Jurkat, Clone E6-1 (cell line): ENCODE results near the gene PRKD2.
"Not testable (repeated sequence)": the region's sequence is repeated elsewhere in the genome, so short reads cannot be mapped to it uniquely, and the experiment has no call there.

Experiments used
- DNase-seq: peaks from one replicate; pipeline ENCODE4 v3.0.0-alpha.2; 2011; ENCODE audit warnings: low read depth, low spot score
- H3K4me3 ChIP-seq: 2 replicates; pipeline ENCODE4 v1.5.1; 2011; ENCODE audit warnings: mild to moderate bottlenecking, low read length, control low read depth, moderate library complexity

Gene PRKD2

DNA sequence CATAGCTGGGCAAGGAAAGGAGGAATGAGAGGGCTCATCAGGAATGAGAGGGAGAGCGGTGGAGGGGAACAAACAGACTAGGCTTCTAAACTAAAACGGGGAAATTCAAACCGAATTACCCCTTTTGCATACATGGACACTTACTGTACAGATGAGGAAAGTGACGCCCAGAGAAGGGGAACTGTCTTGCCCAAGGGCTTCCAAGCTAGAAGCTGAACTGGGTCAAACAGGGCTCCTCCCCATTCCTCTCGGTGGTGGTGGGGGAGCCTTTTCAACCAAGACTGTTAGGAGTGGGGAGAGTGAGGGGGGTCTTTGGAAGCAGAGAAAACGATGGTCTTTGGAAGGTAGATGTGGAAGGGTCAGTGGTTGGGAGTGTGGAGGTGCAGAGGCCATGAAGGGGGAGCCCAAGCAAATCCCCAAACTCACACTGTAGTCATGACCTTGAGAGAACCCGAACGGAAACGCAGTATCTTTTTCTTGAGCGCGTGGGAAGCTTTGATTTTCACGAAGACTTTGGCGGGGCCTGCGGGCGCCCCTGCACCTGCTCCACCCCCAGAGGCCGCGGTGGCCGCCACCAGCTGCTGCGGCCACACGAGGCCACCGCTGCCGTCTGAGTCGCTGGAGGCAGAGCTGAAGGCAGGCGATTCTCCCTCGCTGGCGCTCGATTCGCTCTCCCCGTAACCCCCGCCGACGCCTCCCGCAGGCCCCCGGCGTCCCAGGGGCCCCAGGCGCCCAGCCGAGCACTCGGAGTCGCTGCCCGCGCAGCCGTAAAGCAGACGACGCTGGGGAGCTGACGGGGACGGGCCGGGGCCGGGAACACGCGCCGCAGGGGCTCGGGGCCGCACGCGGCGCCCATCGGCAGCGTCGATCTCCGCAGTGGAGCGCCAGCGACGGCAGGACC is 68.6 kb downstream of the PRKD2 start:
- H3K4me3 ChIP-seq = no peak overlapping the region
- DNase-seq = no peak

DNA sequence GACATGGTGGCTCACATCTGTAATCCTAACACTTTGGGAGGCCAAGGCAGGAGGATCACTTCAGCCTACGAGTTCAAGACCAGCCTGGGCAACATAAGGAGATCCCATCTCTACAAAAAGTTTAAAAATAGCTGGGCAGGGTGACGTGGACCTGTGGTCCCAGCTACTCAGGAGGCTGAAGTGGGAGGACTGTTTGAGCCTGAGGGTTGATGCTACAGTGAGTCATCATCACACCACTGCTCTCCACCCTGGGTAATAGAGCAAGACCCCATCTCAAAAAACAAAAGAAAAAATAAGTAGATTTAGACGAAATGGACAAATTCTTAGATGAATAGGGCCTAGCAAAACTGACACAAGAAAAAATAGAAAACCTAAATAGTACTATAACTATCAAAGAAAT is 70.5 kb downstream of the PRKD2 start:
- H3K4me3 ChIP-seq = no peak overlapping the region
- no peak for DNase-seq

DNA sequence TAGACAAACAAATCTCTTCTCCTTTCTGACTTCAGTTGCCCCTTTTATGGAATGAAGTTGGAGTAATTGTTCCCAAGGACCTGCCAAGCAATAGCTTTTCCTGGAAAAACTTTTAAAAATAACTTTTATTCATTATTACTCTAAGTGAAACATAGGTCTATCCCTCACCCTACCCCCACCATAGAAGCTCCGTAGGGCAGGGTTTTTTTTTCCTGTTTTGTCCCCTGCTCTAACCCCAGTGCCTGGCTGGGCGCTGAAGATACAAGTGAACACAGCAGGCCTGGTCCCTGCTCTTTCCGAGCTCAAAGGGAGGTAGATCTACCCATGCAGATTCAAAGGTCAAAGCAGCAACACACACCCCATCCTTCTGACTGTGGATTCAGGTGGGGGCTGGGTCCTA is 72.2 kb downstream of the PRKD2 start:
- DNase-seq = no peak
- H3K4me3 ChIP-seq = no peak overlapping the region

DNA sequence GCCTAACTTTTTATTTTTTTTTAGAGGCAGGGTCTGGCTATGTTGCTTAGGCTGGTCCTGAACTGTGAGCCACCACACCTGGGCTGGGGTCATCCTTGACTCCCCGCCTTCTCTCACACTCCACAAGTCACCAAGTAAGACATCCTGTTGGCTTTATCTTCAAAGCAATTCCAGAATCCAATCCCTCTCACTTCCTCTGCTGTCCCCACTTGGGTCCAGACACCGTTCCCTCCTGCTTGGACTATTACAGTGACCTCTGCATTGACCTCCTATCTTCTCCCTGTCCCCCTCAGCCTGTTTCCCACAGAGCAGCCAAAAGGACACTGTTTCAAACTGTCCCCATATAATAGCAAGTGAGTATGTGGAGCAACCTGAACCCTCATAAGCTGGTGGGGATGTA is 76.3 kb downstream of the PRKD2 start:
- no peak for DNase-seq
- no peak overlapping the region for H3K4me3 ChIP-seq

DNA sequence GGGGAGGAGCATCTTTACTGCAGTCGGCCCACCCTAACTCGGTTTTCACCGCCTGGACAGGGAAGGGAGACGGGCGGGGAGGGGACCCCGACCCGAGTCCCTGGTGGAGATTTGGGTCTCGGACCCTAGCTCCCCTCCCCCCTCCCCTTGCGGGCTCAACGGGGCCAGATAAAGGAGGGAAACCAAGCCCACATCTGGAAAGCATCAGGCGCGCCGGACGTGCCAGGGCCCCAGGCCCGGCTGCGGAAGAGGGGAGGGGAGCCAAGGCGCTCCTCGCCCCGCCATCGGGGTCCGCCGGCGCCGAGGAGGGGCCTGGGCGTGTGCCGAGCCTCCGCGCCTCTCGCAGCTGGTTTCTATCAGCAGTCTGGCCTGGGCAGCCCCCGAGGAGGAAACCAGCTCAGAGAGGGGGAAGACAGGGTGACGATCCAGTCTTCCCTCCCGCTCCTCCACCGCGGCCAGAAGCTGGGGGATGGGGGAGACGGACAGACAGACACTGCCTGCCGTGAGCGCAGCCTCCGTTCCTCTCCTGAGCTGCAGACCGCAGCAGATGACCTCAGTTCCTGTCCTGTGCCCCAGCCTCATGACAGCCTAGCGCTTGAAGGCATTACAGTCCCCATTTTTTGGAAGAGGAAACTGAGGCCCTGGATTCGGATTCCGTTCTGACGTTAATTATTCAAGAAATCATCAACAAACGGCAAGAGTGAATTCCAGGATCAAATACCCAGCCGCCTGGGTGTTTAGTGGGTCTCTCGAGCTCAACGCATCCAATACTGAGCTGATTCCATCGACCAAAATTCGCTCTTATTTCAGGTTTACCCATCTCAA is 77.3 kb downstream of the PRKD2 start:
- DNase-seq = no peak
- peak overlapping the region; percentile 54 for H3K4me3 ChIP-seq

DNA sequence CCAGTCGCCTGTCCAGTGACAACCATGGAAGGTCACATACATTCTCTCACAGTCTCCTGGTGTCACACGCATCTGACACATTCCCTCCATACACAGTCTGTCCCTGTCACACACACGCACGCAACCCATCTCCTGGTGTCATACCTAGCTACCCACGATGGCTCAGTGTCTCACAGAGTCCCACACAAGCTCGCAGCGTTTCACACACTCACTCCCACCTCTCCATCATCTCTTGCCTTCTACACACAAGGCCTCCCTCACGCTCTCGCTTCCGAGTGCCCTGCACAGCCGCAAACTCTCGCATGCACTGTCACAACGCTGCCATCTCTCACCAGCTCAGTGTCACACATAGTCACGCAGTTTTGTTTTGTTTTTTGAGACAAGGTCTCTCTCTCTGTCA is 79.7 kb downstream of the PRKD2 start:
- no peak overlapping the region for H3K4me3 ChIP-seq
- no peak for DNase-seq

DNA sequence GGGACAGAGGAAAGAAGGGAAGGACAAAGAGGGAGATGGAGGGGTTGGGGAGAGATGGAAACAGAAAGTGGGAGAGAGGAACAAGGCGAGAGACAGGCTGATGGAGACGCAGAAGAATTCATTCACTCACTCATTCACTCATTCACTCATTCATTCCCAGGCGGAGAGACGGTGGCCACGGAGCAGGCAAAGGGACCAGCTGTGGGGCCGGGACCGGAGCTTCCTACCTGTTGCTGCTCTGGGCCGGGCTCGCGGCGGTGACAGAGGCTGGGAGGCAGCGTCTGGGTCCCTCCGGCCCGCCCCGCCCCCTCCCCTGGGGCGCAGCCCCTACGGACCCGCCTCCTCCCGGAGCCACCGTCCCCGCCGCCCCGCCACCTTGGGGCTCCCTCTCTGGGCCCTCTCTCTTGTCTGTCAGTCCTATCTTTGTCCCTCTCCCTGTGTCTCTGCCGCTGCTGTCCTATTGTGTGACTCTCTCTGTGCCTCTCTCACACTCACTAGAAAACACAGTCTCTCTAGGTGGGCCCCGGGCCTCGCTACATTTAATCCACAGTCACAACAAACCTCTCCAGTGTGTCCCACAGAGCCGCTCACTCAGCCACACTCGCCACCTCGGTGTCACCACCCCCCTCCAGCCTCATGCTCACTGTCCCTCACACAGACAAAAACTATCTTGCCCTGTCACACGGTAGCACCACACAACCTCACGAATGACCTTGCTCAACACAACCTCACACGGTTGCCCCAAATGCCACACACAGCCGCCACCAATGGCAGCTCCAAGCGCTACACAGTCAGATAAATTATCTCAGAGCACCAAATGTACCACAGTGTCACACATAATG is 80.8 kb downstream of the PRKD2 start, which contains the start of gene GNG8:
Gene GNG8 (minus strand): TSS at position 283 of the 842 bp plus-strand sequence. CDS start 1,520 bp downstream, outside the sequence.
- H3K4me3 ChIP-seq = no peak within 1 kb of the TSS
- no peak for DNase-seq

DNA sequence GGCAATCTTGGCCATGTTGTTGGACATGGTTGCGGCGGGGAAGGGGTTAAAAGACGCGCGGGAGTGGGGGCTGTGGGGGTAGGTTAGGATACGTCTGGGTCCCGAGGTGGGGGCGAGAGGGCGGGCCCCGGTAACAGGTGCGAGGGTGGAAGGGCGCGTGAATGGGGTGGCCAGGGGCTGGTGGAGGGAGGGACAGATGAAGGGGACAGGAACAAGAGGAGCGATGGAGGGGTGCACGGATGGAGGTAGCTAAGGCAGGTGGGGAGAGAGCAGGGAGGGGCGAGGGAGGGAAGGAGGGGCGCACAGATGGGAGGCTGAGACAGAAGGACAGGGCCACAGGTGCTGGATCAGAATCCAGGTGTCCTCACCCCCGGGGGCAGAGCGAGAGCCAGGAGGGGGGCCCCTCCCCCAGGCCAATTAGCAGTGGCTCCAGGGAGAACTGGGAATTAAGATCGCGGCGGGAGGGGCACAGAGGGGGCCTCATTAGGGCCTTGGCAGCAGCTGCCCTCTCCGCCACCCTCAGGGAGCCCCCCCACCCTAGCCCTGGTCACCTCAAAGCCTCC is 82.2 kb downstream of the PRKD2 start:
- peak overlapping the region; percentile 29 for H3K4me3 ChIP-seq
- DNase-seq = no peak

DNA sequence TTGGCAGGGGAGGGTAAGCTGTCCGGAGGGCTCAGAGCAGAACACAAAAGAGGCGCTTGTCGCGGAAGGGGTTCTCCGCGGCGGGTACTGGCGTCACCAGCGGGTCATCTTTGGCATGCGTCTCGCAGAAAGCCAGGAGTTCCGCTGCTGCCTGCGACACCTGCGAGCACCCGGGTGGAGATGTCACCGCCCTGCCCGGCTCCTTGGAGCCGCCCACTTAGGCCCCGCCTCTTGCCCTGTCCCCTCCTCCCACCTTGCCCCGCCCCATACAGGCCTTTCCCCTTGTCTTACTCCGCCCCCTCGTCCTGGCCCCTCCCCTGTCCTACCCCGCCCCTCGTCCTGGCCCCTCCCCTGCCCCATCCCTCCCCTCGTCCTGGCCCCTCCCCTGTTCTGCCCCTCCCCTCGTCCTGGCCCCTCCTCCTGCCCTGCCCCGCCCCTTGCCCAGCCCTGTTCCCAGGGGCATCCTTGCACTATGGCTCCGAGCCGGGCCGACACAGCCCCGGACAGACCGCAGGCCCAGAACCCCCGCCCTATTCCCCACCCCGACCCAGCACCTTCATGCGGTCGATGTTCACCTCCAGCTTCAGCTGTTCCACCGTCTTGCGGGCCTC is 82.8 kb downstream of the PRKD2 start:
- DNase-seq = peak; percentile 80
- peak overlapping the region; percentile 38 for H3K4me3 ChIP-seq

DNA sequence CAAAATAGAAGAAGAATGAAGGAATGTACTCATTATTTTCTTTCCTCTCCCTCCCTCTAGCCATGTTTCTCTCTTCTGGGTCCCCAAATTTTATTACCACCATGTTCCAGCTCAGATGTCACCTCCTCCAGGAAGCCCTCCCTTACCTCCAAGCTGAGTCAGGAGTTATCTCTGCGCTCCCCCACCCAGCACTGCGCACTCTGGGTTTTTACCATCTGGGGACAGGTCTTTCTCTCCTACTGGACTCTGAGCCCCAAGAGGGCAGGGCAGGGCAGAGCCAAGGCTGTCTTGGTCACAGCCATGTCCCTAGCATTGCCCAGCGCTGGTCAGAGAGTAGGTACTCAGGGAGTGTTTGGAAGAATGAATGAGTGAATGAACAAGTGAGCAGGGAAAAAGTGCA is 83.8 kb downstream of the PRKD2 start:
- H3K4me3 ChIP-seq = no peak overlapping the region
- no peak for DNase-seq

DNA sequence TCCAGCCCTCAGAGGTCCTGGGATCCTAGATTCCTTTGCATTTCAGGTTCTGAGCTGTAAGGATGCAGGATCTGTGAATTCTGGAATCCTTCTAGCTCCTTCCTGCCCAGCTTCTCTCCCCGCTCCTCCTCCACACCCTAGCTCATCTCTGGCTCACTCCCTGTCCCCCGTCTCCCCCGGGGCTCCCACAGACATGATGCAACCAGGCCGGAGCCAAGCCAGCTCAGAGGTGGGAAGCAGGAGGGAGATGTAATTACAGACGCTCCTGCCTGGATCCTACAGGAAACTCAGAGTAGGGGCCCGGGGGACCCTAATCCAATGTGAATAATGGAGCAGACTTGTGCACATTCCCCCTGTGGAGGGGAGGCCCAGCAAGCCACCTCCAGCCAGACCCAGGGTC is 85.4 kb downstream of the PRKD2 start:
- DNase-seq = no peak
- H3K4me3 ChIP-seq = no peak overlapping the region

DNA sequence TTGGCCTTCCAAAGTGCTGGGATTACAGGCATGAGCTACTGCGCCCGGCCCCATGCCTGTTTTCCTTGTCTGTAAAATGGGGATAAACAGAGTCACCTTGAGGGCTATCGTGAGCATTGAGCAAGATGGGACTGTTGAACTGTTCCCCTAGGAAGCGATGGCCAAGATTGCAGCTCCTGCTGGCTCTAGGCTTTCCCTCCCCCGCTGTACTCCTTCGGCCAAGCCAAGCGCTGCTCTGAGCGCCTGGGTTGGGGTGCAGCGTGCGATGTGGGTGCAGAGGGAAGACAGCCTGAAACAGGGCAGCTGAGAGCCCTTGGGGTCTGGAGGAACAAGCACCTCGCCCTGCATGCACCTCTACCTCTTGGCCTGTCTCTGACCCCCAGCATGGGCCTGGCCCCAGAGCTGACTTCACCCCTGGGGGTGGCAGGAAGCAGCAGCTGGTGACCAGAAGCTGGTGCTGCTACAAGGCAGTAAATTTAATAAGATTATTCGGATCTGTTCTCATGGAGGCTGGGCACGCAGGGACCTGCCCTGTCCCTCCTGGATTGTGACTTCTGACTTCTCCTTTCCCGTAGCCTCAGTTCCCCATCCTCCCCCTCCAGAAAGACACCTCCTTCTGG is 86.2 kb downstream of the PRKD2 start:
- no peak overlapping the region for H3K4me3 ChIP-seq
- DNase-seq = no peak

DNA sequence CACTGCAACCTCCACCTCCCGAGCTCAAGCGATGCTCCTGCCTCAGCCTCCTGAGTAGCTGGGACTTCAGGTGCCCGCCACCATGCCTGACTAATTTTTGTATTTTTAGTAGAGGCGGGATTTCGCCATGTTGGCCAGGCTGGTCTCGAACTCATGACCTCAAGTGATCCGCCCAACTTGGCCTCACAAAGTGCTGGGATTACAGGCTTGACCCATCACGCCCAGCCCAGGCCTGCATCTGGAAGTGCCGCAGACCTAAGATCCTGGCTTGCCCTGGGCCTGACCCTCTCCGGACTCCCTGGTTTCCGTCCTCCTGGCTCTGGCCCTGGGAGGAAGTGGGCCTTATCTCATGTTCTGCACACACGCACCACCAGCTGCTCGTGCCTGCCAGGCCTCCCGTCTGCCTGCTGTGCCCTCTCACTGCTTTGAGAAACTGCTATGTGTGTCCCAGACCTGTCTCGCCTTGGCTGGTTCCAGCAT is 87.3 kb downstream of the PRKD2 start:
- no peak for DNase-seq
- H3K4me3 ChIP-seq = no peak overlapping the region

DNA sequence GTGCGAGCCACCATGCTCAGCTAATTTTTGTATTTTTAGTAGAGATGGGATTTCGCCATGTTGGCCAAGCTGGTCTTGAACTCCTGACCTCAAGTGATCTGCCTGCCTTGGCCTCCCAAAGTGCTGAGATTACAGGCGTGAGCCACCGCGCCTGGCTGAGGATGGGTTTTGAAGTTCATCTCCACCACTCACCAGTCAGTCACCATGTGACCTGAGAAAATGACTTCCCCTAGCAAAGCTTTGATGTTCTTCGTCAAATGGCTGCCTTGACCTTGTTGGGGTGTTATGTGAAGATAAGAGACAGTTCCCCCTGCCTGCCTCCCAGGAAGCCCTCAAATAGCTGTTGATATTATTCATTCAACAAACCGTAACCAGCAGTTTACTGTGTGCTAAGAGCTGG is 87.9 kb downstream of the PRKD2 start:
- not testable (repeated sequence) for DNase-seq

DNA sequence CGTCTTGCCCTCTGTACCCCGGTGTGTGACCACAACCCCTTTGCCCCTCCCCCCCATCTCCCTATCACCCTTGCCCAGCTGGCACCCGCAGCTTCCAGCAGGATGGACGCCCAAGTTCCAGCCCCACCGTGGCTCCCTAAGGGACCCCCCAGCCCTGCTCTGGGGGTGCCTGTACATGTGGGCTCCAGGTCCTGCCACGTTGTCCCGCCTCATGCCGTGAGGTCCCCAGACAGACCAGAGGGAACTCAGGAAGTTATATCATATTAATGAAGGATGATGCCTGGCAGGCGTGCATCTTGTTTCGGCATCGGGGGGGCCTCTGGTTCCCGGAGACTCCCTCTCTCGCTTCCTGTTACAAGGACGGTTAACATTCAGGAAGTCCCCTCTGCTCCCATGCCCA is 90.5 kb downstream of the PRKD2 start:
- no peak overlapping the region for H3K4me3 ChIP-seq
- DNase-seq = no peak

More for the DNA sequence above, 87.9 kb downstream of the PRKD2 start:
- H3K4me3 ChIP-seq = not testable (repeated sequence)

DNA sequence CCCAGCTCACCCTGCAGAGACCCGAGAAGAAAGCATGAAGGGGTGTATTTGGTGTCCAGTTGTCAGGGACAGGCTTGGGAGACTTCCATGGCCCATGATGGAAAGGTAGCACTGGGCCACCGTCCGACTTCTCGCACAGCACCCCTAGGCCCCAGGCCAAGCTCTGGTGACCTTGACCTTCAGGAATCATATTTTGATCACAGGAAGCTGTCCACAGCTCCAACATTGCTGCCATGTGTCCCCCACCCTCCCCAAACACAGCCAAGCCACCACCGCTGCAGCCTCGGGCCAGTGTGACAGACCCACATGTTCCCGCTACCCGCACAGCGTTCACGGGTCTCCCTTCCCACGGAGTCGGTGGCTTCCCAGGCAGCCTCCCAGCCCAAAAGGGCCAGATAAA is 91.2 kb downstream of the PRKD2 start:
- H3K4me3 ChIP-seq = no peak overlapping the region
- no peak for DNase-seq

DNA sequence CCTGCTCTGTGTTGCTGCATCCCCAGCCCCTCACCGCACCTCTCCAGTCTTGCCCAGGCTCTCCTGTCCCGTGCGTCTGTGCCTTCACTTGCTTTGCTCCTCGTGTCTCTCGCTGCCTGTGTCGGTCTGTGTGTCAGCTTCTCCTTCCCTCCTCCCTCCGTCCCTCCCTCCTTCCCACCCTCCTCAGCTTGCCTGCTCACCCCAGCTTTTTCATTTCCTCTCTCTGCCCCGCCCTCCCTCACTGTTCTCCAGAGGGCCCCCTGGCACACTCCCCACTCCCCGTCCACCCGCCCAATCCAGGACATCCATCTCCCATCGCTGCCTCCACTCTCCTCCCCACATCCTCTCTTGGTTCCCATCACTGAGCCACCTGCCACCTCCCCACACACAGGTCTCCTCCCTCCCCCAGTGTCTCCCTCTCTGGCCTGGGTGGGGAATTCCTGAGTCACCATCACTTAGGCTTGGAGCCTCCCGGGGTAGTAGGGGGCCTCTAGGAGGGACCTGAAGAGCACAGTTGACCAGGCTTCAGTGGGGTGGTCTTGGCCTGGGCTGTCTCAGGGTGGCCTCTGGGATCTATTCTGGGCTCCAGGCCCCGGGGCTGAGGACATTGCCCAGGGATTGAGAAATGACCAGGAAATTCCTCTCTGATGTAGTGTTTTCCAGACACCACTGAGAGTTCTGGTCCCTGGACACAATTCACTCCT is 91.8 kb downstream of the PRKD2 start, which contains the start of gene PTGIR:
Gene PTGIR (minus strand): TSS at position 132 of the 704 bp plus-strand sequence. CDS start 864 bp downstream, outside the sequence.
- 0 out of 2 replicates have a peak within 1 kb of the TSS, but pooled peaks have one; percentile 3 for H3K4me3 ChIP-seq
- no peak for DNase-seq
